Measurements from ENCODE around the gene RMI2. TPM values are rescaled to one million over a fixed set of nuclear protein-coding genes. Genes with fewer than 3 reads are reported as not detected.

RMI2 gene
- total and polyA plus RNA-seq, 2 of the 8 experiments (the other 6 are each of a cell fraction or from before 2014, with no cell fraction given), result 58.2 to 96.0 TPM

DNA sequence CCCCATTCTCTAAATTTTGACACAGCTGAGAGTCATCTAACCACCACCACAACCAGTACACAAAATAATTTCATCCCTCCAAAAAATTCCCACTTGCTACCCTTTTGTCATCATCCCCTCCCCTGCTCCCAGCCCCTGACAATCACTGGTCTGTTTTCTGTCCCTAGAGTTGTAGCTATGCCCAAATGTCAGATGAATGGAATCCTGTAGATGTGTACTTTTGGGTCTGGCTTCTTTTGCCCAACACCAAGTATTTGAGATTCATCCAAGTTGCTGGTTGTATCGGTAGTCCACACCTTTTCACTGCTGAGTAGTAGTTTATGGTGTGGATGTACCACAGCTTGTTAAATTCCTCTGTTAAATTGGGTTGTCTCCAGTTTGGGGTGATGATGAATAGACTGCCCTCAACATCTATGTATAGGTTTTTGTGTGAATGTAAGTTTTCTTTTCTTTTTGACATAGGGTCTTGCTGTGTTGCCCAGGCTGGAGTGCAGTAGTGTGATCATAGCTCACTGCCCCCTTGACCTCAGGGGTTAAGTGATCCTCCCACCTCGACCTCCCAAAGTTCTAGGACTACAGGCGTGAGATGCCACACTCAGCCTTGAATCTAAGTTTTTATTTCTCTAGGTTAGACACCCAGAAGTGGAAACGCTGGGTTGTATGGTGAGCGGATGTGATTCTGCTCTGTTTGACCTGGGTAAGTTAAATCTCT, 14.6 kb upstream of the RMI2 start:
- no peak overlapping the region for H2AFZ ChIP-seq (ENCODE audit: low read length)
- no peaks in the 10 kb centered on the region for H3K79me1 ChIP-seq (ENCODE audit: low read depth, low read length)
- peaks cover 11 to 16% (median 13%) of the 10 kb centered on the region in 4 experiments; a peak in 6 of 7 replicates for H3K4me1 ChIP-seq (replicated peaks in 1 of 4; ENCODE audit: control insufficient read depth in 3 of 4, insufficient read depth in 4 of 4, low read length in 3 of 4)
- H3K23ac ChIP-seq (ENCODE audit: insufficient read length), result no peak overlapping the region
- H2BK5ac ChIP-seq (ENCODE audit: low read depth, low read length), result 0 out of 2 replicates have a peak overlapping the region, but pooled peaks have one; percentile 99
- no peaks in the 10 kb centered on the region for H3K79me2 ChIP-seq (ENCODE audit: control insufficient read depth in 1 of 2, insufficient read depth in 2 of 2, low read length in 2 of 2)
- H3K9ac ChIP-seq (replicated peaks in 1 of 4; ENCODE audit: extremely low read depth in 1 of 4, low read depth in 3 of 4, low read length in 3 of 4), result no peak overlapping the region
- H3K36me3 ChIP-seq (ENCODE audit: control insufficient read depth in 2 of 4, insufficient read depth in 4 of 4, low read length in 3 of 4), result no peaks in the 10 kb centered on the region; a peak in 1 of 8 replicates
- POLR2A ChIA-PET (ENCODE audit: partially characterized antibody), result interaction anchor here (1.2 to 4.0 kb wide), 6 partner anchors 11 to 75 kb away, joined by 3 to 32 read pairs (median 14); partner anchors contain the start of gene SOCS1
- H4K8ac ChIP-seq (ENCODE audit: extremely low read depth, insufficient read depth, low read length), result no peak overlapping the region
- no peak overlapping the region for H3K4ac ChIP-seq (replicated peaks; ENCODE audit: insufficient read length, low read depth, low read length)
- peak overlapping the region; percentile 0; the same call in 1 of the 2 replicates for H2AK5ac ChIP-seq (ENCODE audit: low read depth, low read length)
- peak overlapping the region; percentile 1; the same call in 1 of the 2 replicates for H2BK20ac ChIP-seq (ENCODE audit: low read length)
- H4K5ac ChIP-seq (ENCODE audit: insufficient read length, low read depth, low read length), result no peak overlapping the region
- H2BK120ac ChIP-seq (replicated peaks; ENCODE audit: low read depth, low read length), result peak overlapping the region; percentile 57
- H3K14ac ChIP-seq (ENCODE audit: insufficient read length), result no peak overlapping the region
- no peaks in the 10 kb centered on the region for H3K27me3 ChIP-seq (replicated peaks in 1 of 4; ENCODE audit: control insufficient read depth in 3 of 4, extremely low read depth in 1 of 4, insufficient read depth in 3 of 4, low read length in 3 of 4)
- H3K56ac ChIP-seq (replicated peaks; ENCODE audit: insufficient read length, low read depth, low read length), result no peak overlapping the region
- no peaks in the 10 kb centered on the region for H4K20me1 ChIP-seq (replicated peaks in 1 of 2; ENCODE audit: control insufficient read depth in 1 of 2, insufficient read depth in 2 of 2, low read length in 2 of 2)
- CTCF ChIA-PET (ENCODE audit: partially characterized antibody), result interaction anchor here (1.9 kb wide), 1 partner anchor 25 kb away, joined by 6 read pairs; no protein-coding TSS in a partner anchor
- DNase-seq (ENCODE audit: low read depth in 1 of 2, low spot score in 2 of 2) (no peak), FAIRE-seq (no peak)
- H2BK12ac ChIP-seq (ENCODE audit: low read depth, low read length), result peak overlapping the region; percentile 18; the same call in 1 of the 2 replicates
- H4K91ac ChIP-seq (replicated peaks; ENCODE audit: insufficient read length, low read length), result no peak overlapping the region
- peak; percentile 29; the same call in 1 of the 2 replicates for TF ChIP-seq KDM1A (IDR thresholded peaks at IDR 0.05; ENCODE audit: borderline replicate concordance, low read length)
- no peak for TF ChIP-seq CBX5 (IDR thresholded peaks at IDR 0.05; ENCODE audit: low read depth, low read length)
- no peak for TF ChIP-seq RFX5 (IDR thresholded peaks at IDR 0.05; ENCODE audit: borderline replicate concordance, low read depth, low read length)
- TF ChIP-seq CHD1 (IDR thresholded peaks at IDR 0.05; ENCODE audit: low read depth, low read length), result no peak
- TF ChIP-seq EP300 (IDR thresholded peaks at IDR 0.05; ENCODE audit: borderline replicate concordance in 1 of 2, low read depth in 2 of 2, low read length in 2 of 2), result no peak
- no peak overlapping the region for H3K27ac ChIP-seq (ENCODE audit: low read depth, low read length)
- H3K18ac ChIP-seq (ENCODE audit: extremely low read depth, low read length), result no peak overlapping the region; the same call in 1 of the 2 replicates
- peaks cover 2% of the 10 kb centered on the region; the same call in 1 of the 2 replicates for H3K23me2 ChIP-seq (ENCODE audit: low read depth, low read length)
- WGBS, 2 experiments (ENCODE audit: extremely low coverage in 1 of 2, insufficient coverage in 1 of 2, insufficient read length in 1 of 2, insufficient replicate concordance in 2 of 2, low coverage in 1 of 2, low lambda C conversion rate in 2 of 2, missing lambda C conversion rate in 1 of 2), result 93% methylated on average over 5 of the region's 5 CpGs; no CpG with 5 or more reads in 1 of the 2 experiments
- no peak overlapping the region for H3K4me2 ChIP-seq (ENCODE audit: insufficient read depth in 1 of 2, low read depth in 2 of 2, low read length in 2 of 2)
- no peak overlapping the region for H2BK15ac ChIP-seq (ENCODE audit: low read length)
- H3K4me3 ChIP-seq (ENCODE audit: extremely low read depth in 1 of 4, insufficient read depth in 2 of 4, low read depth in 3 of 4, low read length in 4 of 4), result no peak overlapping the region
- H3K9me3 ChIP-seq (ENCODE audit: insufficient read depth in 2 of 2, low read depth in 1 of 2, low read length in 1 of 2), result peaks cover 4 to 7% of the 10 kb centered on the region in 2 experiments; a peak in 2 of 4 replicates
